ENCODE data around the gene CDYL2.

Gene CDYL2

DNA sequence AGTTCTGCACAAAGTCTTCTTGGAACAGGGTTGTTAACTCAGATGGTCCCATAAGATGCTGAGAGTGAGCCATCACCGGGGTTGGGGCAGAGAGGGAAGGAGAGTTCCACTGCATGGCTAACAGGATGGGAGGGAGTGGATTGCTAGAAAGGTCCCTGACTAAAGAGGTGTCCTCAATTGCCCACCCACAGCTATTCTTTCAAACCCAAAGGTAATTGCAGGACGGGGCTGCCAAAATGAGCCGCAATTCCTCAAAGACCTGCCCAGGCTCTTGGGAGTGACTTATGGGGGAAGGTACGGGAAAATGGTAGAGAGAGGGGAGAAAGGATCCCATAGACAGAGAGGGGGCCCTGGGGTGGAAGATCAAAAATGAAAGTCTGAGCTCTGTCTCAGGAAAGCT, 203.2 kb downstream of the CDYL2 start:
- Histone ChIP-seq H3K27ac (ENCODE audit: low read depth, low read length) (no peak overlapping the region), H3K9me3 (ENCODE audit: control insufficient read depth in 1 of 2, low read length in 2 of 2) (no peaks in the 10 kb centered on the region)

DNA sequence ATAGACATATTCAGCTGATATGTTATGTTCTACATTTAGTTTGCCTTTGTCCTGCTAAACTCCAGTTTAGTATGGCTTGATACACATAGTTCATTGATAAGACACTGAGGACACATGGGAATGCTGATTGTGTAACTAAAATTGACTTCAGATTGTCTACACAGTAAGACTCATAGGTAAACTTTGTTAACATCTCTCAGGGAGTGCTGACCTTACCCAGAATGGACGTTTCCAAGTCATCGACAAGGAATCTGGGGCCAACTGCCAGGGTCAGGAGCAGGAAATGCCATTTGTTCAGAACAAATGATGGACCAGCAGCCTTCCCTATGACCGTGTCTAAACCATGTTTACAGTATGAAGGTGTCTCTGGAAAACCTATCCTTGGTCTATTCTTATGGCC, 204.9 kb downstream of the CDYL2 start:
- Histone ChIP-seq H3K27ac (ENCODE audit: low read depth, low read length) (no peak overlapping the region), H3K4me3 (ENCODE audit: low read depth in 1 of 2, low read length in 2 of 2) (no peak overlapping the region), H3K9me3 (ENCODE audit: control insufficient read depth in 1 of 2, low read length in 2 of 2) (no peaks in the 10 kb centered on the region), H3K36me3 (ENCODE audit: control insufficient read depth in 1 of 2, insufficient read depth in 2 of 2, low read length in 2 of 2) (peaks cover 0 to 7% of the 10 kb centered on the region in 2 donors), H3K4me1 (ENCODE audit: control insufficient read depth in 1 of 2, insufficient read depth in 2 of 2, low read length in 2 of 2) (peaks cover 6 to 7% of the 10 kb centered on the region in 2 donors), H3K9ac (ENCODE audit: low read depth in 1 of 2, low read length in 2 of 2) (no peak overlapping the region), H3K27me3 (ENCODE audit: control insufficient read depth in 1 of 2, insufficient read depth in 2 of 2, low read length in 2 of 2) (no peaks in the 10 kb centered on the region)

More for the DNA sequence above, 203.2 kb downstream of the CDYL2 start:
- Histone ChIP-seq H3K27me3 (ENCODE audit: control insufficient read depth in 1 of 2, insufficient read depth in 2 of 2, low read length in 2 of 2) (no peaks in the 10 kb centered on the region), H3K4me3 (ENCODE audit: low read depth in 1 of 2, low read length in 2 of 2) (no peak overlapping the region), H3K4me1 (ENCODE audit: control insufficient read depth in 1 of 2, insufficient read depth in 2 of 2, low read length in 2 of 2) (peaks cover 6 to 7% of the 10 kb centered on the region in 2 donors), H3K9ac (ENCODE audit: low read depth in 1 of 2, low read length in 2 of 2) (no peak overlapping the region), H3K36me3 (ENCODE audit: control insufficient read depth in 1 of 2, insufficient read depth in 2 of 2, low read length in 2 of 2) (peaks cover 0 to 7% of the 10 kb centered on the region in 2 donors)

DNA sequence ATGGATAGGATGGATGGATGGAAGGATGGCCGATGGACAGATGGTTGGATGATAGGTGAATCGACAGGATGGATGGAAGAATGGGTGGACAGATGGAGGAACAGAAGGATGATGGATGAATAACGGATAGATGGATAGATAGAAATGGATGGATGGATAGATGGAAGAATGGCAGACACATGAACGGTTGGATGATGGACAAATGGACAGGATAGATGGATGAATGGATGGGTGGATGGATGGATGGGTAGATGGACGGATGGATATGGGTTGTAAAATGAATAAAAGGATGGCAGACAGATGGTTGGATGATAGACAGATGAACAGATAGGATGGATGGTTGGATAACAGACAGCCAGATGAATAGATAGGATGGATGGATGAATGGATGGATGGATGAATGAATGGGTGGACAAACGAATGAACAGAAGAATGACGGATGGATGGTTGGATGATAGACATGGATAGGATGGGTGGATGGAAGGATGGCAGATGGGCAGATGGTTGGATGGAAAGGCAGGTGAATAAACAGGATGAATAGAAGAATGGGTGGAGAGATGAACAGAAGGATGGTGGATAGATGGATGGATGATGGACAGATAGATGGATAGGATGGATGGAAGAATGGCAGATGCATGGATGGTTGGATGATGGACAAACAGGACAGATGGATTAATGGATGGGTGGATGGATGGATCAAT, 207.7 kb downstream of the CDYL2 start:
- Histone ChIP-seq H3K9me3 (ENCODE audit: control insufficient read depth in 1 of 2, low read length in 2 of 2) (no peaks in the 10 kb centered on the region), H3K4me1 (ENCODE audit: control insufficient read depth in 1 of 2, insufficient read depth in 2 of 2, low read length in 2 of 2) (no peaks in the 10 kb centered on the region), H3K36me3 (ENCODE audit: control insufficient read depth in 1 of 2, insufficient read depth in 2 of 2, low read length in 2 of 2) (no peaks in the 10 kb centered on the region), H3K27ac (ENCODE audit: low read depth, low read length) (no peak overlapping the region), H3K27me3 (ENCODE audit: control insufficient read depth in 1 of 2, insufficient read depth in 2 of 2, low read length in 2 of 2) (no peaks in the 10 kb centered on the region), H3K9ac (ENCODE audit: low read depth in 1 of 2, low read length in 2 of 2) (no peak overlapping the region), H3K4me3 (ENCODE audit: low read depth in 1 of 2, low read length in 2 of 2) (no peak overlapping the region)

GRCh38 chr16:80594756-80595155, 209.6 kb downstream of the CDYL2 start:
- peaks cover 0 to 6% of the 10 kb centered on the region in 2 donors for H3K4me1 ChIP-seq (ENCODE audit: control insufficient read depth in 1 of 2, insufficient read depth in 2 of 2, low read length in 2 of 2)
- H3K27me3 ChIP-seq (ENCODE audit: control insufficient read depth in 1 of 2, insufficient read depth in 2 of 2, low read length in 2 of 2), result no peaks in the 10 kb centered on the region
- H3K9ac ChIP-seq (ENCODE audit: low read depth in 1 of 2, low read length in 2 of 2), result no peak overlapping the region
- no peaks in the 10 kb centered on the region for H3K9me3 ChIP-seq (ENCODE audit: control insufficient read depth in 1 of 2, low read length in 2 of 2)
- no peaks in the 10 kb centered on the region for H3K36me3 ChIP-seq (ENCODE audit: control insufficient read depth in 1 of 2, insufficient read depth in 2 of 2, low read length in 2 of 2)
- H3K4me3 ChIP-seq (ENCODE audit: low read depth in 1 of 2, low read length in 2 of 2), result no peak overlapping the region
- no peak overlapping the region for H3K27ac ChIP-seq (ENCODE audit: low read depth, low read length)

DNA sequence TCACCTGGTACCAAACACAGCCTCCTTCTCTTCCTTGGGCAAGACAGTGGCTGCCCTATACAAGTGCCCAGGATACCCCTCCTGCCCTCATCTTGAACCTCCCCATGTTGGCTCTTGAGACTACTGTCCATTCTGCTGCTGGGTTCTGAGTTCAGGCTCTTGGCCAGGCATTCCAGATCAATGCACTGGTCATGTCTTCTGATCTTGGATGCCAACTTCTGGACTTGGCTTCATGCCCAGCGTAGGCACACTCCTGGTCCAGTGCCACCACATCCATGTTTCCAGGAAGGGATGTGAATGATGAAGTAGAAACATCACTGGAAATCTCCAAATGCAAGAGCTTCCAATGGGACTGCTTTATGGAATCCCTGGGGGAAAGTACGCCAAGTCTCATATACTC, 212.1 kb downstream of the CDYL2 start:
- Histone ChIP-seq H3K27ac (ENCODE audit: low read depth, low read length) (no peak overlapping the region), H3K27me3 (ENCODE audit: control insufficient read depth in 1 of 2, insufficient read depth in 2 of 2, low read length in 2 of 2) (no peaks in the 10 kb centered on the region), H3K4me3 (ENCODE audit: low read depth in 1 of 2, low read length in 2 of 2) (no peak overlapping the region), H3K4me1 (ENCODE audit: control insufficient read depth in 1 of 2, insufficient read depth in 2 of 2, low read length in 2 of 2) (peaks cover 0 to 6% of the 10 kb centered on the region in 2 donors), H3K9me3 (ENCODE audit: control insufficient read depth in 1 of 2, low read length in 2 of 2) (no peaks in the 10 kb centered on the region), H3K9ac (ENCODE audit: low read depth in 1 of 2, low read length in 2 of 2) (no peak overlapping the region), H3K36me3 (ENCODE audit: control insufficient read depth in 1 of 2, insufficient read depth in 2 of 2, low read length in 2 of 2) (no peaks in the 10 kb centered on the region)

GRCh38 chr16:80591071-80591915, 213.1 kb downstream of the CDYL2 start:
- Histone ChIP-seq H3K9me3 (ENCODE audit: control insufficient read depth in 1 of 2, low read length in 2 of 2) (no peaks in the 10 kb centered on the region), H3K27me3 (ENCODE audit: control insufficient read depth in 1 of 2, insufficient read depth in 2 of 2, low read length in 2 of 2) (peaks cover 0 to 4% of the 10 kb centered on the region in 2 donors), H3K36me3 (ENCODE audit: control insufficient read depth in 1 of 2, insufficient read depth in 2 of 2, low read length in 2 of 2) (no peaks in the 10 kb centered on the region), H3K4me3 (ENCODE audit: low read depth in 1 of 2, low read length in 2 of 2) (no peak overlapping the region), H3K27ac (ENCODE audit: low read depth, low read length) (no peak overlapping the region), H3K4me1 (ENCODE audit: control insufficient read depth in 1 of 2, insufficient read depth in 2 of 2, low read length in 2 of 2) (peaks cover 0 to 6% of the 10 kb centered on the region in 2 donors), H3K9ac (ENCODE audit: low read depth in 1 of 2, low read length in 2 of 2) (no peak overlapping the region)

GRCh38 chr16:80587071-80587470, 217.3 kb downstream of the CDYL2 start:
- H3K36me3 ChIP-seq (ENCODE audit: control insufficient read depth in 1 of 2, insufficient read depth in 2 of 2, low read length in 2 of 2), result no peaks in the 10 kb centered on the region

GRCh38 chr16:80586476-80586875, 217.9 kb downstream of the CDYL2 start:
- Histone ChIP-seq H3K27ac (ENCODE audit: low read depth, low read length) (no peak overlapping the region), H3K9ac (ENCODE audit: low read depth in 1 of 2, low read length in 2 of 2) (no peak overlapping the region), H3K4me1 (ENCODE audit: control insufficient read depth in 1 of 2, insufficient read depth in 2 of 2, low read length in 2 of 2) (peaks cover 0 to 4% of the 10 kb centered on the region in 2 donors), H3K9me3 (ENCODE audit: control insufficient read depth in 1 of 2, low read length in 2 of 2) (no peaks in the 10 kb centered on the region), H3K4me3 (ENCODE audit: low read depth in 1 of 2, low read length in 2 of 2) (no peak overlapping the region), H3K36me3 (ENCODE audit: control insufficient read depth in 1 of 2, insufficient read depth in 2 of 2, low read length in 2 of 2) (no peaks in the 10 kb centered on the region), H3K27me3 (ENCODE audit: control insufficient read depth in 1 of 2, insufficient read depth in 2 of 2, low read length in 2 of 2) (peaks cover 0 to 4% of the 10 kb centered on the region in 2 donors)

More at GRCh38 chr16:80587071-80587470, 217.3 kb downstream of the CDYL2 start:
- H3K27ac ChIP-seq (ENCODE audit: low read depth, low read length), result no peak overlapping the region
- H3K9ac ChIP-seq (ENCODE audit: low read depth in 1 of 2, low read length in 2 of 2), result no peak overlapping the region
- H3K4me3 ChIP-seq (ENCODE audit: low read depth in 1 of 2, low read length in 2 of 2), result no peak overlapping the region
- peaks cover 0 to 4% of the 10 kb centered on the region in 2 donors for H3K27me3 ChIP-seq (ENCODE audit: control insufficient read depth in 1 of 2, insufficient read depth in 2 of 2, low read length in 2 of 2)
- peaks cover 0 to 6% of the 10 kb centered on the region in 2 donors for H3K4me1 ChIP-seq (ENCODE audit: control insufficient read depth in 1 of 2, insufficient read depth in 2 of 2, low read length in 2 of 2)
- no peaks in the 10 kb centered on the region for H3K9me3 ChIP-seq (ENCODE audit: control insufficient read depth in 1 of 2, low read length in 2 of 2)

- no peaks in the 10 kb centered on the region for H3K4me1 ChIP-seq (ENCODE audit: control insufficient read depth in 1 of 2, insufficient read depth in 2 of 2, low read length in 2 of 2)
- no peaks in the 10 kb centered on the region for H3K36me3 ChIP-seq (ENCODE audit: control insufficient read depth in 1 of 2, insufficient read depth in 2 of 2, low read length in 2 of 2)
- no peak overlapping the region for H3K9ac ChIP-seq (ENCODE audit: low read depth in 1 of 2, low read length in 2 of 2)
- H3K27ac ChIP-seq (ENCODE audit: low read depth, low read length), result no peak overlapping the region
- no peaks in the 10 kb centered on the region for H3K9me3 ChIP-seq (ENCODE audit: control insufficient read depth in 1 of 2, low read length in 2 of 2)
- peaks cover 0 to 4% of the 10 kb centered on the region in 2 donors for H3K27me3 ChIP-seq (ENCODE audit: control insufficient read depth in 1 of 2, insufficient read depth in 2 of 2, low read length in 2 of 2)
- no peak overlapping the region for H3K4me3 ChIP-seq (ENCODE audit: low read depth in 1 of 2, low read length in 2 of 2)
These were observed 218.6 kb downstream of the CDYL2 start for GRCh38 chr16:80585764-80586163.

DNA sequence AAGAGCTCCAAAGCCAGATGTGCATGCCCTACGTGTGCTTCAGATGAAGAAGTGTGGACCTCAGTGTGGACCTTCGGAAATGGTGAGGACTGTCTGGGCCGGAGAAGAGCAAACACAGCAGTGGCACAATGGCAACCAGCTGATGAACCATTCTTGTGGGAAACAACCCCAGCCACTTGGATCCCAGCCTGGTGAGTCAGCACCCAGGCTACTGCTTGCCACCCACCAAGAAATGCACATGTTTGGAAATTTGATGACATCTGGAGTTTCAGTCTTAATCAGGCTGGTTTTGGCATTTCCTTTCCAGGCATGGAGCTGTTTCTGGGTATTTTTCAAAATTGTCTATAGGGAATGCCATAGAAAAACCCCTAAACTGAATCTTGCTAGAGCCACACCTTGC, 220.9 kb downstream of the CDYL2 start:
- H3K27ac ChIP-seq (ENCODE audit: low read depth, low read length), result no peak overlapping the region
- no peaks in the 10 kb centered on the region for H3K9me3 ChIP-seq (ENCODE audit: control insufficient read depth in 1 of 2, low read length in 2 of 2)
- no peak overlapping the region for H3K4me3 ChIP-seq (ENCODE audit: low read depth in 1 of 2, low read length in 2 of 2)
- H3K27me3 ChIP-seq (ENCODE audit: control insufficient read depth in 1 of 2, insufficient read depth in 2 of 2, low read length in 2 of 2), result peaks cover 0 to 4% of the 10 kb centered on the region in 2 donors
- no peaks in the 10 kb centered on the region for H3K36me3 ChIP-seq (ENCODE audit: control insufficient read depth in 1 of 2, insufficient read depth in 2 of 2, low read length in 2 of 2)
- H3K9ac ChIP-seq (ENCODE audit: low read depth in 1 of 2, low read length in 2 of 2), result no peak overlapping the region
- no peaks in the 10 kb centered on the region for H3K4me1 ChIP-seq (ENCODE audit: control insufficient read depth in 1 of 2, insufficient read depth in 2 of 2, low read length in 2 of 2)
